Measurements from ENCODE around the gene GXYLT1.

Gene GXYLT1

DNA sequence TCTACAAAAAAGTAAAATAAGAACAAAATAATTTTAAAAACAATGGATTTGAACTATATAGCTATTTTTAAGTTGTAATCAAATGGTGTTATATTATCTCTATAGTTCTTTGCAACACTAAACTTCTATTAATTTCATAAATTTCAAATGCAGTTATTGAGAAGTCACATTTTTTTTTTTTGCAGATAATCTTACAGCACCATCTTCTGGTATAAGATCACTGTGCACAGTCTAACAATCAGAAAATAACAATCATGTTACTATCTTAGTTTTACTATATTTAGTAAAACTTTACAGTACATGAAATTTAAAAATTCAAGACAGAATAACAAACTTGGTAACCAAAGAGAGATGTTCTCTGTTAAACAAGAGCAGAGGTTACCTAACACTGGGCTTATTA lies 40.6 kb downstream of the GXYLT1 start:
- TF ChIP-seq, protein P1, sequence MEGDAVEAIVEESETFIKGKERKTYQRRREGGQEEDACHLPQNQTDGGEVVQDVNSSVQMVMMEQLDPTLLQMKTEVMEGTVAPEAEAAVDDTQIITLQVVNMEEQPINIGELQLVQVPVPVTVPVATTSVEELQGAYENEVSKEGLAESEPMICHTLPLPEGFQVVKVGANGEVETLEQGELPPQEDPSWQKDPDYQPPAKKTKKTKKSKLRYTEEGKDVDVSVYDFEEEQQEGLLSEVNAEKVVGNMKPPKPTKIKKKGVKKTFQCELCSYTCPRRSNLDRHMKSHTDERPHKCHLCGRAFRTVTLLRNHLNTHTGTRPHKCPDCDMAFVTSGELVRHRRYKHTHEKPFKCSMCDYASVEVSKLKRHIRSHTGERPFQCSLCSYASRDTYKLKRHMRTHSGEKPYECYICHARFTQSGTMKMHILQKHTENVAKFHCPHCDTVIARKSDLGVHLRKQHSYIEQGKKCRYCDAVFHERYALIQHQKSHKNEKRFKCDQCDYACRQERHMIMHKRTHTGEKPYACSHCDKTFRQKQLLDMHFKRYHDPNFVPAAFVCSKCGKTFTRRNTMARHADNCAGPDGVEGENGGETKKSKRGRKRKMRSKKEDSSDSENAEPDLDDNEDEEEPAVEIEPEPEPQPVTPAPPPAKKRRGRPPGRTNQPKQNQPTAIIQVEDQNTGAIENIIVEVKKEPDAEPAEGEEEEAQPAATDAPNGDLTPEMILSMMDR (IDR thresholded peaks at IDR 0.05; ENCODE audit: extremely low read depth, insufficient read depth, missing control alignments), result peak; percentile 21
- in situ Hi-C loops (cut with MboI; ENCODE audit: low pct_unique_long_range_greater_than_20kb, low sequenced_read_pairs, unreplicated experiment), result no loop called here
- DNase-seq (ENCODE audit: low spot score), result no peak

DNA sequence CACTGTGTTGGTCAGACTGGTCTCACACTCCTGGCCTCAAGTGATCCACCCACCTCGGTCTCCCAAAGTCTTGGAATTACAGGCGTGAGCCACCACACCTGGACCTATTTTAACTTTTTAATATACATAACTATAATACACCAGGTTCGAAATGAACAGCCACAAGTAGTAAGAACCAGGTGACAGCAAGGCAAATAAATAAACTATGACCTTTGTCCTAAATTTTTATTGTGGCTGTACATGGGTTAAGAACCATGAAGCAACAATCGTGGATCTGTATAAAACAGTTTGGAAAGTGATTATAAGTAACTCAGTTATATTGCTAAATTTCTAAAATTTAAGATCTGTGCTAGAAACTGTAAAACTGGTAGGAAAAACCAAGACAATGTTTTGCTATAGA lies 41.5 kb downstream of the GXYLT1 start:
- DNase-seq (ENCODE audit: low spot score), result no peak
- TF ChIP-seq, protein P1 (IDR thresholded peaks at IDR 0.05; ENCODE audit: extremely low read depth, insufficient read depth, missing control alignments), result no peak
- in situ Hi-C loops (cut with MboI; ENCODE audit: low pct_unique_long_range_greater_than_20kb, low sequenced_read_pairs, unreplicated experiment), result no loop called here

DNA sequence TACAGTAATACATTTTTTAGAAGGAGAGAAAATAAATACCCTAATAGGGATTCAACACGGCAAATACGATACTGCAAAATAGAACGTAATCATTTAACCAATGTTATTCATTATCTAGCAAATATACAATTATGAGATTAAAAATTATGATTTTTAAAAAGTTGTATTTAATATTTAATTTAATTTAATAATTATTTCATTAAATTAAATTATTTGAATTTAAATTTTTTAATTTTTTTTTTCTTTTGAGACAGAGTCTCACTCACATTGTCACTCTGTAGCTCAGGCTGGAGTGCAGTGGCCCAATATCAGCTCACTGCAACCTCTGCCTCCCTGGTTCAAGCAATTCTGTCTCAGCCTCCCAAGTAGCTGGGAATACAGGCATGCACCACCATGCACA lies 42.0 kb downstream of the GXYLT1 start:
- TF ChIP-seq, protein P1 (IDR thresholded peaks at IDR 0.05; ENCODE audit: extremely low read depth, insufficient read depth, missing control alignments), result no peak
- no peak for DNase-seq (ENCODE audit: low spot score)
- in situ Hi-C loops (cut with MboI; ENCODE audit: low pct_unique_long_range_greater_than_20kb, low sequenced_read_pairs, unreplicated experiment), result no loop called here

DNA sequence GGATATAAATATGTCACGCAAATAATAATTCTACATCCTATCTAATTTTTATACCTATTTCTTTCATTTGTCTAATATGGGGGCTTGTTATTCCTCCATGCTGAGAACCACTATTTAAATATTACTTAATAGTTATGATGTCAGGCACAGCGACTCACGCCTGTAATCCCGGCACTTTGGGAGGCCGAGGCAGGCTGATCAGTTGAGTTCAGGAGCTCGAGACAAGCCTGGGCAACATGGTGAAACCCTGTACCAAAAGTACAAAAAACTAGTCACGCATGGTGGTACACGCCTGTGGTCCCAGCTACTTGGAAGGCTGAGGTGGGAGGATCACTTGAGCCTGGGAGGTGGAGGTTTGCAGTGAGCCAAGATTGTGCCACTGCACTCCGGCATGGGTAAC lies 45.2 kb downstream of the GXYLT1 start:
- DNase-seq (ENCODE audit: low spot score), result no peak
- in situ Hi-C loops (cut with MboI; ENCODE audit: low pct_unique_long_range_greater_than_20kb, low sequenced_read_pairs, unreplicated experiment), result no loop called here
- TF ChIP-seq, protein P1 (IDR thresholded peaks at IDR 0.05; ENCODE audit: extremely low read depth, insufficient read depth, missing control alignments), result no peak

DNA sequence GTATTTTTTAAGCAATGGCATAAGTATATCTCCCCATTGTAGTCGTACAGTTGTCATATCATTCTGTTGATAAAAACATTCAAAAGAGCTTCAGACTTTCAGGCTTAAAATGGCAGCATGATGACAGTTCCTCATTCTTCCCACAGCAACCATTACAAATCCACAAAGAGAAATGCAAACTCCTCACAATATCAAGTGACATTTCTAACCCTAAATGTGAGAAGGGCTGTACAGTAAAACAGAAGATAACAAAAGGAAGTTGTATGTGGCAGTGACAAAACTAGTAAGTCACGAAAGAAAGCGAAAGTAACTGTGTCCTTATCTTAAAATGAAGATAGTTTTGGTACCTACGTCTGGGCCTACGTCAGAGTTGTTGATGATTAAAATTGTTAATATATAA lies 46.7 kb downstream of the GXYLT1 start:
- TF ChIP-seq, protein P1 (IDR thresholded peaks at IDR 0.05; ENCODE audit: extremely low read depth, insufficient read depth, missing control alignments), result no peak
- peak; percentile 49 for DNase-seq (ENCODE audit: low spot score)
- in situ Hi-C loops (cut with MboI; ENCODE audit: low pct_unique_long_range_greater_than_20kb, low sequenced_read_pairs, unreplicated experiment), result no loop called here

DNA sequence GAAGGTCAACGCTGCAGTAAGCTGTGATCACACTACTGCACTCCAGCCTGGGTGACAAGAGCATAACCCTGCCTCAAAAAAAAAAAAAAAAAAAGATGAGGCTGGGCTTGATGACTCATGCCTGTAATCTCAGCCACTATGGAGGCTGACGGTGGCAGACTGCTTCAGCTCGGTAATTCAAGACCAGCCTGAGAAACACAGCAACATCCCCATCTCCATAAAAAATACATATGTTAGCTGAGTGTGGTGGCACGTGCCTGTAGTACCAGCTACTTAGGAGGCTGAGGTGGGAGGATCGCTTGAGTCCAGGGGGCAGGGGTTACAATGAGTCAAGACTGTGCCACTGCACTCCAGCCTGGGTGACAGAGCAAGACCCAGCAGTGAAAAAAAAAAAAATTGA lies 50.4 kb downstream of the GXYLT1 start:
- TF ChIP-seq, protein P1 (IDR thresholded peaks at IDR 0.05; ENCODE audit: extremely low read depth, insufficient read depth, missing control alignments), result no peak
- DNase-seq (ENCODE audit: low spot score), result no peak
- in situ Hi-C loops (cut with MboI; ENCODE audit: low pct_unique_long_range_greater_than_20kb, low sequenced_read_pairs, unreplicated experiment), result no loop called here

DNA sequence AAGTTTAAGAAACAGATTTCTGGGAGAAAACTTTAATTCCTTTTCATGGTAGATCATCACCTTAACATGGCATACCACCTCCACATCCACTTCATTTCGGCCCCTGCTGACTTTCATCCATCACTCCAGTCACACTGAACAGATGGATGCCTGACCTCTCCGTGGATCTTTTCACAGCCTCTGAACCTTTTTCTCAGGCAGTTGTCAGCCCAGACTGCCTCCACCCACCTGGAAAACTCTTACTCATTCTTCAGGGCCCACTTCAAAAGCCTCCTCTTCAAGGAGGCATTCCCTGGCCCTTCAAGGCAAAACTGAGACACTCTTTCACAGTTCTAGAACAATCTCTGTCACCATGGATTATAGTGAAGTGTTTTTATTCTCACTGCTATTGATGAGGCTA lies 52.9 kb downstream of the GXYLT1 start:
- in situ Hi-C loops (cut with MboI; ENCODE audit: low pct_unique_long_range_greater_than_20kb, low sequenced_read_pairs, unreplicated experiment), result no loop called here
- DNase-seq (ENCODE audit: low spot score), result no peak
- TF ChIP-seq, protein P1 (IDR thresholded peaks at IDR 0.05; ENCODE audit: extremely low read depth, insufficient read depth, missing control alignments), result no peak
